ENCODE data around the gene TDO2.

DNA sequence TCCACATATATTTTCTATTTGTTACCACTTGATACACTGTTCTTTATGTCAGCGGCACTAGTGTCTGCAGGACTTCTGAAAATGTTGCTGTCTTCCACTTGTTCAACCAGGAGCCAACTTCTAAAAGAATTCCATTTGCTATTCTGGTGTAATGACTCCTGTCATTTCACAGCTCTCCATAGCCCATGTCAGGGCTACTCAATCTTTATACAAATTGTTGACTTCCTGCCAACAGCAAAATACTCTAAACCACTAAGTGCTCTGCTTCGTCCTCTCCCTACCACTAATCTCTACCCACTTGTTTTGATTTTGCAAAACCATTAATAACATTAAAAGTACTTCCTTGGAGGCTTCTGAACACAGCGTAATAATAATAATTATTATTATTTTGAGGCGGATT lies 43.0 kb downstream of the TDO2 start:
- no peak for TF ChIP-seq GATA3 (IDR thresholded peaks at IDR 0.05; ENCODE audit: low read depth, low read length)
- TF ChIP-seq GATA2 (IDR thresholded peaks at IDR 0.05; ENCODE audit: low read depth, low read length): no peak

Data from SH-SY5Y (cell line).